Measurements from ENCODE around the gene AIRE.

Gene AIRE

DNA sequence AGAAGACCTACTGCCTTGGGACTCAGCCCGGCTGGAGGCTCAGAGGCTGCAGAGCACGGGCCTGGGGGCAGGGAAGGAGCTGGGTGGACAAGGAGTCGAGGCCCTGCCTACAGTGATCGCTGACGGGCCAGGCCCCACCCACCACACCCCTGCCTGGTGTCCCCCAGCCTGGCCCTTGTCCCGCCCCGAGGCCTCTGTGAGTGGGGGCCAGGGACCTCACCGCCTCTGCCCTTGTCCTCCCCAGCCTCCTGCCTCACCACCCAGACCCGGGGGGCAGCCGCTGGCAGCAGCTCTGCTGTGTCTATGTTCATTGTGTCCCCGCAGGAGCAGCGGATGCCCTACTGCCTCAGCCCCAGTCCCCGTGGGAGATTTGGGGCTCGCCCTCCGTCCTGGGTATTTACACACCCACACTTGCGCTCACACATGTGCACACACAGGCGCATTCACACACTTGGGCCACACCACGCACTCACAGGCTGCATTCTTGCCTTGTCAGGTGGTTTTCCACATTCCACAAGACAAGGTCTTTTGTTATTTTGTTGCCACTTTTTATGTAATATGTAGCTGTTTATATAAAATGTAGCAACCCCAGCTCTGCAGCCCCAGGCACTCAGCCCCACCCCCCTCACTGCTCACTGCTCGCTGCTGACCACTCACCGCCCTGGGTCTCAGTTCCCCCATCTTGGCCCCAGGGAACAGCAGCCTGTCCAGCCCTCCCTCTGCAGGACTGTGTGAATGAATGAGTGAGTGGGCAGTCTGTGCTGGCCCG lies 21.4 kb downstream of the AIRE start:
- Histone ChIP-seq H3K4me1 (ENCODE audit: control insufficient read depth in 2 of 2, insufficient read depth in 1 of 2, low read depth in 1 of 2, low read length in 2 of 2) (peaks cover 26 to 32% of the 10 kb centered on the region in 2 donors), H3K27ac (replicated peaks; ENCODE audit: low read length) (no peak overlapping the region), H2BK15ac (ENCODE audit: low read length) (peak overlapping the region; percentile 58), H2AFZ (ENCODE audit: low read length) (no peak overlapping the region), H3K27me3 (ENCODE audit: control insufficient read depth in 3 of 3, insufficient read depth in 3 of 3, low read depth in 1 of 3, low read length in 3 of 3) (no peaks in the 10 kb centered on the region), H3K4ac (ENCODE audit: low read length) (peak overlapping the region; percentile 53), H2BK5ac (ENCODE audit: low read length) (peak overlapping the region; percentile 82), H3K14ac (ENCODE audit: low read length) (peak overlapping the region; percentile 89), H2BK120ac (ENCODE audit: low read depth, low read length) (no peak overlapping the region), H3K18ac (ENCODE audit: low read length) (peak overlapping the region; percentile 90), H2AK5ac (ENCODE audit: low read depth, low read length) (peak overlapping the region; percentile 79), H3K79me1 (ENCODE audit: low read depth, low read length) (peaks cover 7% of the 10 kb centered on the region), H3K4me2 (ENCODE audit: insufficient read depth, low read length, poor library complexity, severe bottlenecking) (no peak overlapping the region), H4K8ac (ENCODE audit: low read depth, low read length) (peak overlapping the region; percentile 17), H3K36me3 (replicated peaks in 1 of 2; ENCODE audit: control insufficient read depth in 2 of 2, insufficient read depth in 2 of 2, low read length in 2 of 2) (peaks cover 13 to 40% of the 10 kb centered on the region in 2 donors), H3K9me3 (replicated peaks in 1 of 2; ENCODE audit: control insufficient read depth in 2 of 2, insufficient read depth in 1 of 2, low read depth in 1 of 2, low read length in 2 of 2) (peaks cover 0 to 3% of the 10 kb centered on the region in 2 donors), H4K91ac (ENCODE audit: low read depth, low read length, poor library complexity) (no peak overlapping the region), H3K9ac (ENCODE audit: low read depth, low read length, poor library complexity) (peak overlapping the region; percentile 70), H2BK12ac (ENCODE audit: low read length) (peak overlapping the region; percentile 58), H3K4me3 (ENCODE audit: low read length in 2 of 2) (no peak overlapping the region), H3K23ac (ENCODE audit: low read depth, low read length, poor library complexity) (peak overlapping the region; percentile 55)
- no CpG with 5 or more reads among the region's 21 CpGs for WGBS, 2 donors (ENCODE audit: extremely low coverage in 2 of 2, insufficient read length in 2 of 2, insufficient replicate concordance in 1 of 2)
- DNase-seq (ENCODE audit: low spot score), result no peak

DNA sequence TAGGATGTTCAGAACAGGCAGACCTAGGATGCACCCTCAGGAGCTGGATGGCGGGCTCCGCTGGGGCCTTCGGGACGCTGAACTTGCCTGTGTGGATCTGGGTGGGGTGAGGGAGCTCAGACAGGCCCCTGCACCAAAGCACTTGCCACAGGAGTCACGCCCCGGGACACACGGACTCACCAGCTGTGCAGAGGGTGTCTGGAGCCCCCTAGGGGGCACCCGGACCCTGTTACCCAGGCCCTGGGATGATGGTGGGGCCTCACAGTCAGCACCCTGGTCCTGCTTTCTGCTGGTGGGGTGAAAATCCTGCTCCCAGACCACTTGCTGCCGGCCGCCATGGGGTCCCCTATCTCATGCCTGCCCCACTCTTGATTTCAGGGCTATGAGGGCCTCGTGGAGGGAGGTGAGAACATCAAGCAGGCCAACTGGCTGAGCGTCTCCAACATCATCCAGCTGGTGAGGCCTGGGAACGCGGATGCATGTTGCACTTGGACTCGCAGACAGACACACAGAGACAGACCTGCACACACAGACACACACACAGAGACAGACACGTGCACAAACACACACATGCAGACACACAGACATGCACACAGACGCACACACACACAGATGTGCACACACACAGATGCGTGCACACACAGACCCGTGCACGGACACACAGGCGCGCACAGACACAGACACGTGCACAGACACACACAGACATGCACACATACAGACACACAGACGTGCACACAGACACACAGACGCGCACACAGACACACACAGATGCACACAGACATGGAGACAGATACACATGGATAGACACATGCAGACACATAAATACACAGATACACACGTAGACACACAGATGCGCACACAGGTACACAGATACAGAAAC lies 25.2 kb downstream of the AIRE start:
- Histone ChIP-seq H2BK12ac (ENCODE audit: low read length) (no peak overlapping the region), H3K4ac (ENCODE audit: low read length) (no peak overlapping the region), H2BK120ac (ENCODE audit: low read depth, low read length) (no peak overlapping the region), H3K9me3 (replicated peaks in 1 of 2; ENCODE audit: control insufficient read depth in 2 of 2, insufficient read depth in 1 of 2, low read depth in 1 of 2, low read length in 2 of 2) (peaks cover 0 to 3% of the 10 kb centered on the region in 2 donors), H3K27me3 (ENCODE audit: control insufficient read depth in 3 of 3, insufficient read depth in 3 of 3, low read depth in 1 of 3, low read length in 3 of 3) (no peaks in the 10 kb centered on the region), H3K79me1 (ENCODE audit: low read depth, low read length) (peaks cover 5% of the 10 kb centered on the region), H3K9ac (ENCODE audit: low read depth, low read length, poor library complexity) (peak overlapping the region; percentile 55), H3K4me3 (ENCODE audit: low read length in 2 of 2) (peak overlapping the region in 1 of 2 donors; percentile 65), H2AFZ (ENCODE audit: low read length) (no peak overlapping the region), H3K18ac (ENCODE audit: low read length) (no peak overlapping the region), H2BK5ac (ENCODE audit: low read length) (peak overlapping the region; percentile 66), H3K23ac (ENCODE audit: low read depth, low read length, poor library complexity) (peak overlapping the region; percentile 93), H2BK15ac (ENCODE audit: low read length) (no peak overlapping the region), H3K36me3 (replicated peaks in 1 of 2; ENCODE audit: control insufficient read depth in 2 of 2, insufficient read depth in 2 of 2, low read length in 2 of 2) (peaks cover 21 to 69% of the 10 kb centered on the region in 2 donors), H4K91ac (ENCODE audit: low read depth, low read length, poor library complexity) (no peak overlapping the region), H3K4me2 (ENCODE audit: insufficient read depth, low read length, poor library complexity, severe bottlenecking) (no peak overlapping the region), H4K8ac (ENCODE audit: low read depth, low read length) (no peak overlapping the region), H2AK5ac (ENCODE audit: low read depth, low read length) (no peak overlapping the region), H3K4me1 (ENCODE audit: control insufficient read depth in 2 of 2, insufficient read depth in 1 of 2, low read depth in 1 of 2, low read length in 2 of 2) (peaks cover 13 to 18% of the 10 kb centered on the region in 2 donors), H3K27ac (replicated peaks; ENCODE audit: low read length) (no peak overlapping the region), H3K14ac (ENCODE audit: low read length) (no peak overlapping the region)
- DNase-seq (ENCODE audit: low spot score), result no peak
- no CpG with 5 or more reads among the region's 28 CpGs for WGBS, 2 donors (ENCODE audit: extremely low coverage in 2 of 2, insufficient read length in 2 of 2, insufficient replicate concordance in 1 of 2)

GRCh38 chr21:44312089-44312488 lies 26.4 kb downstream of the AIRE start:
- H4K91ac ChIP-seq (ENCODE audit: low read depth, low read length, poor library complexity), result no peak overlapping the region

DNA sequence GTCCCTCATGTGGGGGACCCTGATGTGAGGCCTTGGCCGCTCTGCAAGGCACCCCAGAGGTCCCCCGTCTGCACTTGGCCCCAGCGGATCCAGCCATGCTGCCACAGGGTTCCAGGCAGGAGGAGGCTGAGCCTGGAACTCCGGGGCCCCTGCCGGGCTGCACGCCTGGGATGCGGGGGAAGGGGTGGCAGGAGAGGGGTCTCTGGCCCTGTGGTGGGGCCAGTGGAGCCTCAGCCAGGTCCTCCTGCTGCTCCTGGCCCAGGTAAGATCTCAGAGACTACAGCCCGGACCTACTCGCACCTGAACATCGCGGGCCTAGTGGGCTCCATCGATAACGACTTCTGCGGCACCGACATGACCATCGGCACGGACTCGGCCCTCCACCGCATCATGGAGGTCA lies 27.0 kb downstream of the AIRE start:
- no peak overlapping the region for H3K4ac ChIP-seq (ENCODE audit: low read length)
- no peak overlapping the region for H2BK15ac ChIP-seq (ENCODE audit: low read length)
- H3K14ac ChIP-seq (ENCODE audit: low read length), result no peak overlapping the region
- no CpG with 5 or more reads among the region's 19 CpGs for WGBS, 2 donors (ENCODE audit: extremely low coverage in 2 of 2, insufficient read length in 2 of 2, insufficient replicate concordance in 1 of 2)
- H4K91ac ChIP-seq (ENCODE audit: low read depth, low read length, poor library complexity), result no peak overlapping the region
- no peak overlapping the region for H4K8ac ChIP-seq (ENCODE audit: low read depth, low read length)
- no peak overlapping the region for H2AFZ ChIP-seq (ENCODE audit: low read length)
- no peak for DNase-seq (ENCODE audit: low spot score)
- no peak overlapping the region for H3K23ac ChIP-seq (ENCODE audit: low read depth, low read length, poor library complexity)
- H3K79me1 ChIP-seq (ENCODE audit: low read depth, low read length), result peaks cover 5% of the 10 kb centered on the region
- H3K4me3 ChIP-seq (ENCODE audit: low read length in 2 of 2), result no peak overlapping the region
- H2BK12ac ChIP-seq (ENCODE audit: low read length), result no peak overlapping the region
- H3K36me3 ChIP-seq (replicated peaks in 1 of 2; ENCODE audit: control insufficient read depth in 2 of 2, insufficient read depth in 2 of 2, low read length in 2 of 2), result peaks cover 29 to 76% of the 10 kb centered on the region in 2 donors
- H2AK5ac ChIP-seq (ENCODE audit: low read depth, low read length), result no peak overlapping the region
- no peak overlapping the region for H3K27ac ChIP-seq (replicated peaks; ENCODE audit: low read length)
- H3K4me2 ChIP-seq (ENCODE audit: insufficient read depth, low read length, poor library complexity, severe bottlenecking), result no peak overlapping the region
- peaks cover 5 to 8% of the 10 kb centered on the region in 2 donors for H3K4me1 ChIP-seq (ENCODE audit: control insufficient read depth in 2 of 2, insufficient read depth in 1 of 2, low read depth in 1 of 2, low read length in 2 of 2)
- no peak overlapping the region for H3K18ac ChIP-seq (ENCODE audit: low read length)
- peak overlapping the region; percentile 94 for H2BK5ac ChIP-seq (ENCODE audit: low read length)
- no peak overlapping the region for H3K9ac ChIP-seq (ENCODE audit: low read depth, low read length, poor library complexity)
- peak overlapping the region; percentile 8 for H2BK120ac ChIP-seq (ENCODE audit: low read depth, low read length)
- H3K9me3 ChIP-seq (replicated peaks in 1 of 2; ENCODE audit: control insufficient read depth in 2 of 2, insufficient read depth in 1 of 2, low read depth in 1 of 2, low read length in 2 of 2), result peaks cover 0 to 5% of the 10 kb centered on the region in 2 donors
- no peaks in the 10 kb centered on the region for H3K27me3 ChIP-seq (ENCODE audit: control insufficient read depth in 3 of 3, insufficient read depth in 3 of 3, low read depth in 1 of 3, low read length in 3 of 3)

More at GRCh38 chr21:44312089-44312488, 26.4 kb downstream of the AIRE start:
- Histone ChIP-seq H3K14ac (ENCODE audit: low read length) (no peak overlapping the region), H4K8ac (ENCODE audit: low read depth, low read length) (peak overlapping the region; percentile 43), H3K23ac (ENCODE audit: low read depth, low read length, poor library complexity) (peak overlapping the region; percentile 20), H3K27me3 (ENCODE audit: control insufficient read depth in 3 of 3, insufficient read depth in 3 of 3, low read depth in 1 of 3, low read length in 3 of 3) (no peaks in the 10 kb centered on the region), H3K79me1 (ENCODE audit: low read depth, low read length) (peaks cover 5% of the 10 kb centered on the region), H3K27ac (replicated peaks; ENCODE audit: low read length) (no peak overlapping the region), H2AFZ (ENCODE audit: low read length) (no peak overlapping the region), H2BK5ac (ENCODE audit: low read length) (no peak overlapping the region), H3K9ac (ENCODE audit: low read depth, low read length, poor library complexity) (no peak overlapping the region), H3K18ac (ENCODE audit: low read length) (no peak overlapping the region), H3K4me2 (ENCODE audit: insufficient read depth, low read length, poor library complexity, severe bottlenecking) (no peak overlapping the region), H2AK5ac (ENCODE audit: low read depth, low read length) (no peak overlapping the region), H3K9me3 (replicated peaks in 1 of 2; ENCODE audit: control insufficient read depth in 2 of 2, insufficient read depth in 1 of 2, low read depth in 1 of 2, low read length in 2 of 2) (peaks cover 0 to 5% of the 10 kb centered on the region in 2 donors), H3K4me3 (ENCODE audit: low read length in 2 of 2) (no peak overlapping the region), H3K4me1 (ENCODE audit: control insufficient read depth in 2 of 2, insufficient read depth in 1 of 2, low read depth in 1 of 2, low read length in 2 of 2) (peaks cover 7 to 13% of the 10 kb centered on the region in 2 donors), H3K4ac (ENCODE audit: low read length) (no peak overlapping the region), H3K36me3 (replicated peaks in 1 of 2; ENCODE audit: control insufficient read depth in 2 of 2, insufficient read depth in 2 of 2, low read length in 2 of 2) (peaks cover 29 to 75% of the 10 kb centered on the region in 2 donors), H2BK12ac (ENCODE audit: low read length) (no peak overlapping the region), H2BK15ac (ENCODE audit: low read length) (no peak overlapping the region), H2BK120ac (ENCODE audit: low read depth, low read length) (no peak overlapping the region)
- DNase-seq (ENCODE audit: low spot score), result no peak
- no CpG with 5 or more reads among the region's 22 CpGs for WGBS, 2 donors (ENCODE audit: extremely low coverage in 2 of 2, insufficient read length in 2 of 2, insufficient replicate concordance in 1 of 2)

Data from neuronal stem cell (in vitro differentiated cells).